ENCODE data around the gene NCAN.
A peak's percentile ranks its signal among the peaks of the same experiment; 100 is the strongest.

GRCh38 chr19:19294914-19295313, 83.2 kb downstream of the NCAN start:
- TF ChIP-seq CTCF (IDR thresholded peaks at IDR 0.05; ENCODE audit: low read depth, low read length, missing input control) = no peak
- no peak for TF ChIP-seq REST (IDR thresholded peaks at IDR 0.05)
- TF ChIP-seq YY1 (IDR thresholded peaks at IDR 0.05) = no peak
- TF ChIP-seq TAF1 (conservative IDR thresholded peaks at IDR 0.05) = no peak
- peak; percentile 41 to 51 for TF ChIP-seq HNF4A (conservative IDR thresholded peaks at IDR 0.05)
- TF ChIP-seq SP1 (IDR thresholded peaks at IDR 0.05) = peak; percentile 42

Data from liver (tissue), 3 donors.